Activated T-helper 1 cell treated with anti-CD3 and anti-CD28 coated beads, Interleukin-12 subunit alpha, Interleukin-12 subunit beta, Interleukin-2, Interleukin-4 antibody, amounts not matched to agents 30 ng/mL and 10 ng/mL and 1 ng/mL, durations not matched to agents 14 hours and 24 hours and 36 hours (primary cell): ENCODE results near the gene ABCA3. TPM values are rescaled to one million over a fixed set of nuclear protein-coding genes. Genes with fewer than 3 reads are reported as not detected.

Experiments
- DNase-seq: peaks from one replicate; pipeline ENCODE4 v3.0.0; 2021; ENCODE audit warnings: low spot score
- H3K27ac Mint-ChIP-seq: one replicate; pipeline ENCODE4 v1.8.0; 2021; ENCODE audit warnings: mild to moderate bottlenecking, mixed read lengths
- H3K27me3 Mint-ChIP-seq: one replicate; pipeline ENCODE4 v1.8.0; 2022; ENCODE audit warnings: mild to moderate bottlenecking, moderate library complexity, mixed read lengths; ENCODE audit not compliant: insufficient read depth
- H3K36me3 Mint-ChIP-seq: one replicate; pipeline ENCODE4 v1.8.0; 2021; ENCODE audit warnings: low read depth, mixed read lengths
- H3K4me1 Mint-ChIP-seq: one replicate; pipeline ENCODE4 v1.8.0; 2021; ENCODE audit warnings: low read depth, mixed read lengths
- H3K4me3 Mint-ChIP-seq: one replicate; pipeline ENCODE4 v1.8.0; 2021; ENCODE audit warnings: mild to moderate bottlenecking, moderate library complexity, mixed read lengths
- H3K9me3 Mint-ChIP-seq: one replicate; pipeline ENCODE4 v1.8.0; 2021; ENCODE audit warnings: mixed read lengths
- intact Hi-C: fragments of 100-400 bp; cut with micrococcal nuclease; formaldehyde crosslinking; loops from one replicate; pipeline ENCODE4 v1.15.1; 2024
- total RNA-seq: library from RNA; stranded (reverse); gene quantifications from 2 replicates; pipeline ENCODE4 v1.2.3, GENCODE V29; 2022

Gene ABCA3
- total RNA-seq, 1 donor from 2014 or later: 9.0 TPM

DNA sequence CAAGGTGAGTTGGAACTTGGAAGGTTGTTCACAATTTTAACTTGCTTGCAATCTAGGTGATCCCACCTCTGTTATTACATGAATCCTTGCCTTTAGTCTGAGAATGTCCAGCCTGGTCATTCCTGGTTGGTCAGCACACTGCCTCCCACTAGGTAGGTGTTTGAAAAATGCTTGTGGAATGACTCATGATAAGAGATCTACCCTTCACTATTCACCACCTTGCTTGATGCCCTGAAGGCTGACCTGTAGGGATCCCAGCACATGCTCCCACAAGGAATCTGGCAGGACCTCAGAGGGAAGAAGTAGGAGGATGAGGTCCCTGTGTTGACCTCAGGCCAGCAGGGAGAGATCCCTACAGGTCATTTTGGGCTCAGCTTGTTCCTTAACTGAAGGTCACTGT, 30.2 kb upstream of the ABCA3 start:
- no peaks in the 10 kb centered on the region for H3K9me3 Mint-ChIP-seq
- peaks cover 16% of the 10 kb centered on the region for H3K27me3 Mint-ChIP-seq
- H3K36me3 Mint-ChIP-seq: no peaks in the 10 kb centered on the region
- H3K4me3 Mint-ChIP-seq: no peak overlapping the region
- DNase-seq: no peak
- intact Hi-C loops: no loop called here
- H3K4me1 Mint-ChIP-seq: no peaks in the 10 kb centered on the region
- H3K27ac Mint-ChIP-seq: no peak overlapping the region

- intact Hi-C loops: no loop called here
- no peak for DNase-seq
- Mint-ChIP-seq H3K27ac (no peak overlapping the region), H3K4me1 (no peaks in the 10 kb centered on the region), H3K9me3 (no peaks in the 10 kb centered on the region), H3K27me3 (peaks cover 28% of the 10 kb centered on the region), H3K4me3 (no peak overlapping the region), H3K36me3 (no peaks in the 10 kb centered on the region)
Measured at GRCh38 chr16:2366660-2367309, 26.3 kb upstream of the ABCA3 start.

DNA sequence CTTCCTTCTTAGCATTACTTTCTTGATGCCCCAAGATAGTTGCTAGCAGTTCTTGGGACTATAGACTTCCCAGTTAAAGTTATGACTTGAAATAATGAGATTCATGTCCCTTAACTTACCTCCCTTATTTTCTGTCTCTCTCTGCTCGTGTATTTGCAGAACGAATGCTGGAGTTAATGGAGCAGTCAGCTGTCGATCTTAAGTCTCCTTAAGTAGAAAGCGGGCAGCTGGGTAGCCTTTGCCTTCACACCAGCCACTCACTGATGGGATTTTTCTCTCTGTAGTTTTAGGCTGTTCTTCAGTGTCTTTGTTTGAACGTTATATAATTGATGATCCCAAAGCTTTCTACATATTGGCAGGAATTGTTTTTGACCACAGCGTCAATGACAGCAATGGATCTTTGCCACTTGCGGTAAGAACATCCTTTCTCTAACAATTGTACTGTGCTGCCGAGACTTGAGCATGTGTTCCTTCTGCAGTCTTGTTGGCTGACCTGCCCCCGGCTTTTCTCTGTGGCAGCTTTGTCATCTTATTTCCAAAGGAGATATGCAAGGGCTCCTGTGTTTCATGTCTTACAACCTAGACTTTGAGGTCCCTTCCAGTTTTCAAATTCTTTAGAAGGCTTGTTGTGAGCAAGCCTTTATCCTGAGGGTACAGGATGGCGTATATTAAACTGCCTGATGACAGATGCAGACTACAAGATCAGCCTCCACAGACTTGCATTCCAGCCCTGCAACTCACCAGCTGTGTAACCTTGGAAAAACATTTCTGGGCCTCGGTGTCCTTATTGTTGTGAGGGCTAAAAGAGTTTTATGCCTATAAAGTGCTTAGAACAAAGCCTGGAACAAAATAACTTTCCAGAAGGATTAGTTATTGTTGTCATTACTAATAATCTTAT, 25.1 kb upstream of the ABCA3 start:
- no peak for DNase-seq
- H3K4me3 Mint-ChIP-seq: no peak overlapping the region
- no peak overlapping the region for H3K27ac Mint-ChIP-seq
- H3K4me1 Mint-ChIP-seq: no peaks in the 10 kb centered on the region
- intact Hi-C loops: no loop called here
- H3K36me3 Mint-ChIP-seq: no peaks in the 10 kb centered on the region
- H3K27me3 Mint-ChIP-seq: peaks cover 29% of the 10 kb centered on the region
- H3K9me3 Mint-ChIP-seq: no peaks in the 10 kb centered on the region

DNA sequence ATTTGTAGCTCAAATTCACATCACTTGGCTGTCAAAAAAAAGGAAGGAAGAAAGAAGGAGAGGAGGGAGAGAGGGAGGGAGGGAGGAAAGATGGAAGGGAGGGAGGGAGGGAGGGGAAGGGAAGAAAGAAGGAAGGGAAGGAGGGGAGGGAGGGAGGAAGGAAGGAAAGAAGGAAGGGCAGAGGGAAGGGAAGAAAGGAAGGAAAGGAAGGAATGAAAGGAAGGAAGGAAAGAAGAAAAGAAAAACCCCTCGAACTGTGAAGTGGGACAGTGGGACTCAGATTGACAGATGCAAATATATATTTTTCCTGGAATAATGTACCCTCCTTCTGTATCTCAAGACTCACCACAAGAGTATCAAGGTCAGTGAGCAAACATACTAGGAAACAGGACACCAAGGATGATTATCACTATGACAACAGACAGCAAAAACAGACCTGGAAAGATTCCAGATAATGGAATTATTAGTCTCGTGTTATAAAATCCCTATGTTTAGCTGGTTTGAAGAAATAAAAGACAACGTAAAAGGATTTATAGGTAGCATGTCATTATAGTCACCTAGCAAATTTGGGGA, 24.2 kb upstream of the ABCA3 start:
- Mint-ChIP-seq H3K4me3 (no peak overlapping the region), H3K36me3 (no peaks in the 10 kb centered on the region), H3K27me3 (peaks cover 28% of the 10 kb centered on the region)

GRCh38 chr16:2362218-2362617, 21.7 kb upstream of the ABCA3 start:
- Mint-ChIP-seq H3K27ac (no peak overlapping the region), H3K27me3 (peaks cover 27% of the 10 kb centered on the region), H3K4me3 (no peak overlapping the region), H3K9me3 (no peaks in the 10 kb centered on the region), H3K36me3 (no peaks in the 10 kb centered on the region), H3K4me1 (no peaks in the 10 kb centered on the region)
- no peak for DNase-seq
- intact Hi-C loops: no loop called here

More for the DNA sequence above, 24.2 kb upstream of the ABCA3 start:
- no peaks in the 10 kb centered on the region for H3K9me3 Mint-ChIP-seq
- DNase-seq: no peak
- H3K27ac Mint-ChIP-seq: no peak overlapping the region
- H3K4me1 Mint-ChIP-seq: no peaks in the 10 kb centered on the region
- intact Hi-C loops: no loop called here

- Mint-ChIP-seq H3K9me3 (no peaks in the 10 kb centered on the region), H3K4me3 (no peak overlapping the region), H3K27ac (no peak overlapping the region), H3K27me3 (peaks cover 27% of the 10 kb centered on the region), H3K4me1 (no peaks in the 10 kb centered on the region), H3K36me3 (no peaks in the 10 kb centered on the region)
- no peak for DNase-seq
- intact Hi-C loops: no loop called here
Measured at GRCh38 chr16:2361129-2361528, 20.6 kb upstream of the ABCA3 start.

- Mint-ChIP-seq H3K27ac (no peak overlapping the region), H3K36me3 (no peaks in the 10 kb centered on the region), H3K9me3 (no peaks in the 10 kb centered on the region), H3K4me3 (no peak overlapping the region), H3K27me3 (peaks cover 21% of the 10 kb centered on the region), H3K4me1 (no peaks in the 10 kb centered on the region)
- intact Hi-C loops: no loop called here
- DNase-seq: no peak
Measured at GRCh38 chr16:2359919-2360318, 19.4 kb upstream of the ABCA3 start.

DNA sequence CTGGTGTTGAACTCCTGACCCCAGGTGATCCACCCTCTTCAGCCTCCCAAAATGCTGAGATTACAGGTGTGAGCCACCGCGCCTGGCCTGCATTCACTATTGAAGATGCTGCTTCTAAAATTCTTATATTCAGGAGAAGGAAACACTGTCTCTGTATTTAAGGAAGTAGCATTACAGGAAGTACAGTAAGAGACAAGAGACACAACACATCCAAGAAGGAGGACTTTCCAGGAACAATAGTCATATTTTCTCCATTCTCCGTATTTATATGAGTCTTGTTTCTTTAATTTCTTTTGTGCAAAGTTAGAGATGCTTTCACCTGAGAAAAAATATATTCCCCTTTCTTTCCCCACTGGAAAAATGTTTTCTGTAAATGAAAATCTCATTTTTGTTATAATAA, 18.3 kb upstream of the ABCA3 start:
- no peak overlapping the region for H3K27ac Mint-ChIP-seq
- no peaks in the 10 kb centered on the region for H3K36me3 Mint-ChIP-seq
- DNase-seq: no peak
- H3K4me3 Mint-ChIP-seq: no peak overlapping the region
- H3K27me3 Mint-ChIP-seq: peaks cover 15% of the 10 kb centered on the region
- intact Hi-C loops: no loop called here
- no peaks in the 10 kb centered on the region for H3K4me1 Mint-ChIP-seq
- no peaks in the 10 kb centered on the region for H3K9me3 Mint-ChIP-seq

DNA sequence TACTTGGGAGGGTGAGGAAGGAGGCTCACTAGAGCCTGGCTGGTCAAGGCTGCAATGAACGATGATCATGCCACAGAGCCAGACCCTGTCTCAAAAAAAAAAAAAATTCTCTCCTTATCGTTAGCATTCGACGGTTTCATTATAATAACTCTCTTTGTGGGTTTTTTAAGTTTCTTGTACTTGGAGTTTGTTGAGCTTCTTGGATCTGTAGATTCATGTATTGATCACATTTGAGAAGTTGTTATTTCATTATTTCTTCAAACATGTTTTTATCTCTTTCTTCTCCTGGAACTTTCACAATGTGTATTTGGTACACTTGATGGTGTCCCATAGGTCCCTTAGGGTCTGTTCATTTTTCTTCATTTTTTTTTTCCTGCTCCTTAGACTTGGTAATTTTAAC, 16.8 kb upstream of the ABCA3 start:
- Mint-ChIP-seq H3K27ac (no peak overlapping the region), H3K36me3 (no peaks in the 10 kb centered on the region), H3K27me3 (peaks cover 21% of the 10 kb centered on the region), H3K4me1 (no peaks in the 10 kb centered on the region), H3K4me3 (no peak overlapping the region), H3K9me3 (no peaks in the 10 kb centered on the region)
- no peak for DNase-seq
- intact Hi-C loops: no loop called here

DNA sequence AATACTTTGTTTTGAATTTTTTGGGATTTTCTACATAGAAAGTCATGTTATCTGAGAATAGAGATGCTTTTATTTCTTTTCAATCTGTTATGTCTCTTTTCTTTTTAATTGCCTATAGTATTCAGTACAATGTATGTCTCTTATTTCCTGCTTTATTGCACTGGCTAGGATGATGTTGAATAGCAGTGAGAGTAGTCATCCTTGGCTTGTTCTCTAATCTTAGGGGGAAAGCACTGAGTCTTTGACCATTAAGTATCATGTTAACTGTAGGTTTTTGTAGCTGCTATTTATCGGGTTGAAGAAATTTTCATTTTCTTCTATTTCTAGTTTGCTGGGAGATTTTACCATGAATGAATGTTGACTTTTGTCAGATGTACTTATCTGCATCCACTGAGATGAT, 10.0 kb upstream of the ABCA3 start:
- no peaks in the 10 kb centered on the region for H3K9me3 Mint-ChIP-seq
- DNase-seq: no peak
- H3K36me3 Mint-ChIP-seq: no peaks in the 10 kb centered on the region
- H3K4me3 Mint-ChIP-seq: no peak overlapping the region
- no peaks in the 10 kb centered on the region for H3K4me1 Mint-ChIP-seq
- H3K27me3 Mint-ChIP-seq: peaks cover 35% of the 10 kb centered on the region
- H3K27ac Mint-ChIP-seq: no peak overlapping the region
- intact Hi-C loops: no loop called here

DNA sequence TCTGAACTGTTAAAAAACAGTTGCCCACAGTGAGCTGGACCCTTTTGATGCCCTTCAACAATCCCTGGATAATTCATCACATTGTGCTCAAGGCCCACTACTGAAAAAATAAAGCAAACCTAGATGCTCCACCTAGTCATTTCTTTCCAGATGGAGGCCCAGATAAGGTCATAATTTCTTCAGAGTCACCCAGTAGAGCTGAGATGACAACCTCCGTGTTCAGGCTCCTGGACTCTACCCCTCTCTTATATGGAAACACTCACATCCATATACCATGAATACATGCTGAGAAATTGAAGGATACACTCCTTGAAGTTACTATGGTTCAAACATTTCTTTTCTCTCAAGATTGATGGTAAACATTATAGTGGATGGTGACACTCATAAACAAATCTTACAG, 2.7 kb upstream of the ABCA3 start:
- Mint-ChIP-seq H3K27me3 (peaks cover 38% of the 10 kb centered on the region), H3K4me3 (no peak overlapping the region), H3K36me3 (peaks cover under 1% of the 10 kb centered on the region), H3K27ac (no peak overlapping the region), H3K9me3 (no peaks in the 10 kb centered on the region), H3K4me1 (peaks cover 22% of the 10 kb centered on the region)
- intact Hi-C loops: loop anchor here (5.0 to 10.0 kb wide), 2 partner anchors 128 to 144 kb away; partner anchors contain the start of genes BRICD5 and PGP
- DNase-seq: no peak

GRCh38 chr16:2341456-2342447, 1.2 kb upstream of the ABCA3 start:
- H3K36me3 Mint-ChIP-seq: peaks cover 3% of the 10 kb centered on the region
- intact Hi-C loops: loop anchor here (1.0 to 10.0 kb wide), 5 partner anchors 73 to 160 kb away; partner anchors contain the start of genes BRICD5, CCNF, PGP and RNPS1
- no peak overlapping the region for H3K4me3 Mint-ChIP-seq
- peaks cover 26% of the 10 kb centered on the region for H3K4me1 Mint-ChIP-seq
- DNase-seq: no peak
- peaks cover 38% of the 10 kb centered on the region for H3K27me3 Mint-ChIP-seq
- no peak overlapping the region for H3K27ac Mint-ChIP-seq
- no peaks in the 10 kb centered on the region for H3K9me3 Mint-ChIP-seq
